ENCODE results near the gene EGFL7.

Gene EGFL7

GRCh38 chr9:136624184-136624951 lies 38.3 kb upstream of the EGFL7 start:
- in situ Hi-C loops (cut with MboI; ENCODE audit: low sequenced_read_pairs) = loop anchor here (10.0 kb wide), 1 partner anchor 130 kb away; no protein-coding TSS in a partner anchor

GRCh38 chr9:136625101-136626065 lies 37.3 kb upstream of the EGFL7 start:
- in situ Hi-C loops (cut with MboI; ENCODE audit: low sequenced_read_pairs) = loop anchor here (10.0 to 25.0 kb wide), 2 partner anchors 131 to 288 kb away; partner anchors contain the start of gene GPSM1

GRCh38 chr9:136626066-136626725 lies 36.5 kb upstream of the EGFL7 start:
- in situ Hi-C loops (cut with MboI; ENCODE audit: low sequenced_read_pairs) = loop anchor here (10.0 to 25.0 kb wide), 2 partner anchors 131 to 289 kb away; partner anchors contain the start of gene GPSM1

- in situ Hi-C loops (cut with MboI; ENCODE audit: low sequenced_read_pairs) = loop anchor here (10.0 to 25.0 kb wide), 2 partner anchors 132 to 290 kb away; partner anchors contain the start of gene GPSM1
Measured at GRCh38 chr9:136626740-136627642, 35.7 kb upstream of the EGFL7 start.

GRCh38 chr9:136627703-136628102 lies 35.0 kb upstream of the EGFL7 start:
- in situ Hi-C loops (cut with MboI; ENCODE audit: low sequenced_read_pairs) = loop anchor here (10.0 to 25.0 kb wide), 2 partner anchors 133 to 290 kb away; partner anchors contain the start of gene GPSM1

GRCh38 chr9:136628268-136628667 lies 34.4 kb upstream of the EGFL7 start:
- in situ Hi-C loops (cut with MboI; ENCODE audit: low sequenced_read_pairs) = loop anchor here (10.0 to 25.0 kb wide), 2 partner anchors 133 to 291 kb away; partner anchors contain the start of gene GPSM1

- in situ Hi-C loops (cut with MboI; ENCODE audit: low sequenced_read_pairs) = loop anchor here (10.0 to 25.0 kb wide), 2 partner anchors 134 to 292 kb away; partner anchors contain the start of gene GPSM1
Measured at GRCh38 chr9:136629001-136629878, 33.5 kb upstream of the EGFL7 start.

- in situ Hi-C loops (cut with MboI; ENCODE audit: low sequenced_read_pairs) = loop anchor here (10.0 to 25.0 kb wide), 2 partner anchors 135 to 293 kb away; partner anchors contain the start of gene GPSM1
Measured at GRCh38 chr9:136629879-136630661, 32.6 kb upstream of the EGFL7 start.

DNA sequence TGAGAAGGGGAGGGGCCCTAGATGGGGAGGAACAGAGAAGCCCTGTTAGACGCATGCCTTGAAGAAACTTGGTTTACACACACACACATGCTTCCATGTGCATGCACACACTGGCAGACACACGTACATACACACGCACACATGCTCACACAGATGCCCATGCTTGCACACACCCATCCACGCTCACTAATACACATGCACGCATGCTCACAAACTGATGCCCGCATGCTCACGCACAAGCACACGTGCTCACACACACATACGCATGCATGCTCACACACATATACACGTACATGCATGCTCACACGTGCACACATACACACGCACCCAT lies 32.1 kb upstream of the EGFL7 start:
- in situ Hi-C loops (cut with MboI; ENCODE audit: low sequenced_read_pairs) = loop anchor here (25.0 kb wide), 1 partner anchor 293 kb away; the partner anchor contains the start of gene GPSM1

DNA sequence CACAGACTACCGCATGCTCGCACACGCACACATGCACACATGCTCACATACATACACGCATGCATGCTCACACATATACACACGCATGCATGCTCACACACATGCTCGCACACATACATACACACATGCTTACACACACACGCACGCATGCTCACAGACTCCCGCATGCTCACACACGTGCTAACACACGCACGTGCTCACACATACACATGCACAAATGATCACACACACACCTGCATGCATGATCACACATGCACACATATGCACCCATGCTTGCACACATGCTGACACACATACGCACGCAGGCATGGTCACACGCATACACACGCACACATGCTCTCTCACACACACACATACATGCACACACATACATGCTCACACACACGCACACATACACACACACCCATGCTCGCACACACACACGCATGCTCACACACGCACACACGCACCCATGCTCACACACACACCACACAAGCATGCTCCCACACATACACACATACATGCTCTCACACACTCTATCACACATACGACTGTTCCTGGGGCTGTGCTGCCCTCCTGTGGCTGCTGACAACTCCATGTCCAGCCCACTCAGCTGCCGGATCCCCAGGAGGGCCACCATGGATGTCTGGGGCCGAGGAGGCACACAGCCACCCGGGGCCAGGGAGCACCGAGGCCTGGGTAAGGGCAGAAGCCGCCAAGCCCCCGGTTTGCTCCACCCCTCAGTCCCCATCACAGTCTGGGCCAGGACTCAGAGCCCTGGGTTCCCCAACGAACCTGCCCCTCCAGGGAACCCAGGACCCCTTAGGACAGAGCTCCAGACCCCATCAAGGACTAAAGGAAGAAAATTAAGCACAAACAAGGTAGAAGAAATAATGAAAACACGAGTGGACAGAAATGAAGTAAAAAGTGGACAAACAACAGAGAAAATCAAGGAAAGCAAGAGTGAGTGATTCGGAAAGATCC lies 31.4 kb upstream of the EGFL7 start:
- in situ Hi-C loops (cut with MboI; ENCODE audit: low sequenced_read_pairs) = loop anchor here (25.0 kb wide), 1 partner anchor 294 kb away; the partner anchor contains the start of gene GPSM1

DNA sequence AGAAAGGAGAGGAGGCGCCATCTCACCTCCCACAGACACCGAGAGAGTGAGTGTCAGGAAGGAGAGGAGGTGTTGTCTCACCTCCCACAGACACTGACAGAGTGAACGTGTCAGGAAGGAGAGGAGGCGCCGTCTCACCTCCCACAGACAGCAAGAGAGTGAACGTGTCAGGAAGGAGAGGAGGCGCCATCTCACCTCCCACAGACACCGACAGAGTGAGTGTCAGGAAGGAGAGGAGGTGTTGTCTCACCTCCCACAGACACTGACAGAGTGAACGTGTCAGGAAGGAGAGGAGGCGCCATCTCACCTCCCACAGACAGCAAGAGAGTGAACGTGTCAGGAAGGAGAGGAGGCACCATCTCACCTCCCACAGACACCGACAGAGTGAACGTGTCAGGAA lies 30.6 kb upstream of the EGFL7 start:
- in situ Hi-C loops (cut with MboI; ENCODE audit: low sequenced_read_pairs) = loop anchor here (25.0 kb wide), 1 partner anchor 295 kb away; the partner anchor contains the start of gene GPSM1

DNA sequence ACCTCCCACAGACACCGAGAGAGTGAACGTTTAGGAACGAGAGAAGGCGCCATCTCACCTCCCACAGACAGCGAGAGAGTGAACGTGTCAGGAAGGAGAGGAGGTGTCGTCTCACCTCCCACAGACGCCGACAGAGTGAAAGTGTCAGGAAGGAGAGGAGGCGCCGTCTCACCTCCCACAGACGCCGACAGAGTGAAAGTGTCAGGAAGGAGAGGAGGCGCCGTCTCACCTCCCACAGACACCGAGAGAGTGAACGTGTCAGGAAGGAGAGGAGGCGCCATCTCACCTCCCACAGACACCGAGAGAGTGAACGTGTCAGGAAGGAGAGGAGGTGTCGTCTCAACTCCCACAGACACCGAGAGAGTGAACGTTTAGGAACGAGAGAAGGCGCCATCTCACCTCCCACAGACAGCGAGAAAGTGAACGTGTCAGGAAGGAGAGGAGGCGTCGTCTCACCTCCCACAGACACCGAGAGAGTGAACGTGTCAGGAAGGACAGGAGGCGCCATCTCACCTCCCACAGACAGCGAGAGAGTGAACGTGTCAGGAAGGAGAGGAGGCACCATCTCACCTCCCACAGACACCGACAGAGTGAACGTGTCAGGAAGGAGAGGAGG lies 30.1 kb upstream of the EGFL7 start:
- in situ Hi-C loops (cut with MboI; ENCODE audit: low sequenced_read_pairs) = loop anchor here (25.0 kb wide), 1 partner anchor 295 kb away; the partner anchor contains the start of gene GPSM1

- in situ Hi-C loops (cut with MboI; ENCODE audit: low sequenced_read_pairs) = loop anchor here (25.0 kb wide), 1 partner anchor 298 kb away; the partner anchor contains the start of gene GPSM1
Measured at GRCh38 chr9:136634904-136635303, 27.8 kb upstream of the EGFL7 start.

DNA sequence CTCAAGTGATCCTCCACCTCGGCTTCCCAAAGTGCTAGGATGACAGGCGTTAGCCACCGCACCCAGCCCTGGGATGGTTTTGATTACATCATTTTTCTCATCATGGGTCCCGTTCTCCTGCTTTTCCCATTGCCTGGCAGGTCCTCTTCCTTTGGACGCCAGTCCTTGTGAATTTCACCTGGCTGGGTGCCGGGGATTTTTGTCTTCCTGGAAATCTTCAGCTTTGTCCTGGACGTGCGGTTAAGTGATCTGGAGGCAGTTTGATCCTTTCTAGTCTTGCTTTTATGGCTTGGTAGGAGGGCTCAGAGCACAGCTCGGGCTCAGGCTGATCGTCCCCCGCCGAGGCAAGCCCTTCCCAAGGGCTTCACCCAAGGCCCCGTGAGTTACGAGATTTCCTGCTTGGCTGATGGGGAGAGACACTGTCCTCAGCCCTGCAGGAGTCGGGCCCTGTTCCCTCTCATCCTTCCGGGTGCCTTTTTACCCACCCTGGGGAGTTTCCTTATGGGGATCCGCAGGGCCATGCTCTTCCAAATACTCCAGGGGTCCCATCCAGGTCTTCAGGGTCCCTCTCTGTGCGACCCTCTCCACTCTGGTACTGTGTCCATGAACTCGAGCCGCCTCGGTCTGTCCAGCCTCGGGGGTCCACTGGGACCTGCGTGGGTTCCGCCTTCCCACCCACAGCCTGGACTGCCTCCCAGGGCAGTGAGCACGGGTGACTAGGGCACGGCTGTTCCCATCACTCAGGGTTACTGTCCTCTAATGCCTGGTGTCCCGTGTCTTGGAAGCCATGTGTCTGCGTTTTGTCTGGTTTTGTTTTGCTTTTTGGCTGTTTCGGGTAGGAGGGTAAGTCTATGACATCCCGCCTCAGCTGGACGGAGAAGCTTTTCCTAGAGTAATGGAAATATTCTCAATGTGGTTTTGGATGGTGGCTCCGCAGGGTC lies 22.3 kb upstream of the EGFL7 start:
- in situ Hi-C loops (cut with MboI; ENCODE audit: low sequenced_read_pairs) = loop anchor here (25.0 kb wide), 1 partner anchor 303 kb away; the partner anchor contains the start of gene GPSM1

Measured in HL-60/S4 treated with phorbol 12-myristate 13-acetate at 8.2 ng/mL for 4 days and 3 days (cell line).